Measurements from ENCODE around the gene MAP4K4. TPM values are rescaled to one million over a fixed set of nuclear protein-coding genes. Genes with fewer than 3 reads are reported as not detected.

MAP4K4 gene
- total RNA-seq, 1 experiment from 2014 or later, result 133 TPM

DNA sequence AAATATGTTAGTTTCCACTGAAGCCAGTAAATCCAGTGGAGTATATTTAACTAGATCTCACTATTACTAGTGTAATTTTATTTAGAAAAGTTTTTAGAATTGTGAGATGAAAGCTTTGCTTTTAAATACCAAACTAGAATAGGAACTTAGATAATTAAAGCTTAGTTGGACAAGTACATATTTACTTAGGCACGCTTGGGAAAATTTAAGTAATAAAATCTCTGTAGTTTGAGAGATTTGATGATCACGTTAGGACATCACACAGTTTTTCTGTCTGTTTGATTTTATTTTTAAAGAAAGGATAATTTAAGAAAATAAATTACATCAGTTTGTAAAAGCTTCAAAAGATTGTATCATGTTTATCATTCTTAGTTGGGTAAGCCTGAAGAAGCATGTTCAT is 153.5 kb downstream of the MAP4K4 start:
- no peak overlapping the region for H3K27ac ChIP-seq (ENCODE audit: low read length)
- H3K79me2 ChIP-seq (ENCODE audit: low read length), result peaks cover 9% of the 10 kb centered on the region; the same call in 1 of the 2 replicates
- no peak overlapping the region for H3K4me3 ChIP-seq (ENCODE audit: low read length)
- intact Hi-C loops (cut with micrococcal nuclease), result no loop called here
- DNase-seq (no peak), ATAC-seq (no peak)
- no peaks in the 10 kb centered on the region; the same call in 1 of the 2 replicates for H4K20me1 ChIP-seq (ENCODE audit: low read length)
- H3K9me2 ChIP-seq (replicated peaks; ENCODE audit: low read length), result no peaks in the 10 kb centered on the region
- no peak overlapping the region for H3K9ac ChIP-seq (ENCODE audit: low read length)
- H3K4me2 ChIP-seq (ENCODE audit: low read length), result no peak overlapping the region
- no peak overlapping the region for H2AFZ ChIP-seq (ENCODE audit: low read length)
- H3K27me3 ChIP-seq (ENCODE audit: low read length), result no peaks in the 10 kb centered on the region
- peaks cover 61% of the 10 kb centered on the region for H3K36me3 ChIP-seq (ENCODE audit: low read depth, low read length)
- CTCF ChIA-PET, result no interaction called here
- H3K9me3 ChIP-seq (ENCODE audit: low read length), result no peaks in the 10 kb centered on the region
- POLR2A ChIA-PET (ENCODE audit: unreplicated experiment), result no interaction called here
- no peaks in the 10 kb centered on the region for H3K4me1 ChIP-seq (ENCODE audit: insufficient read depth, low read length)
- no TSS peak for BruUV-seq (replicated peaks)
- TF ChIP-seq, protein P1, sequence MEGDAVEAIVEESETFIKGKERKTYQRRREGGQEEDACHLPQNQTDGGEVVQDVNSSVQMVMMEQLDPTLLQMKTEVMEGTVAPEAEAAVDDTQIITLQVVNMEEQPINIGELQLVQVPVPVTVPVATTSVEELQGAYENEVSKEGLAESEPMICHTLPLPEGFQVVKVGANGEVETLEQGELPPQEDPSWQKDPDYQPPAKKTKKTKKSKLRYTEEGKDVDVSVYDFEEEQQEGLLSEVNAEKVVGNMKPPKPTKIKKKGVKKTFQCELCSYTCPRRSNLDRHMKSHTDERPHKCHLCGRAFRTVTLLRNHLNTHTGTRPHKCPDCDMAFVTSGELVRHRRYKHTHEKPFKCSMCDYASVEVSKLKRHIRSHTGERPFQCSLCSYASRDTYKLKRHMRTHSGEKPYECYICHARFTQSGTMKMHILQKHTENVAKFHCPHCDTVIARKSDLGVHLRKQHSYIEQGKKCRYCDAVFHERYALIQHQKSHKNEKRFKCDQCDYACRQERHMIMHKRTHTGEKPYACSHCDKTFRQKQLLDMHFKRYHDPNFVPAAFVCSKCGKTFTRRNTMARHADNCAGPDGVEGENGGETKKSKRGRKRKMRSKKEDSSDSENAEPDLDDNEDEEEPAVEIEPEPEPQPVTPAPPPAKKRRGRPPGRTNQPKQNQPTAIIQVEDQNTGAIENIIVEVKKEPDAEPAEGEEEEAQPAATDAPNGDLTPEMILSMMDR (conservative IDR thresholded peaks at IDR 0.05; ENCODE audit: low read depth, low read length), result no peak
- TF ChIP-seq EZH2phosphoT487 (IDR thresholded peaks at IDR 0.05; ENCODE audit: borderline replicate concordance, low read length) (no peak), EZH2 (IDR thresholded peaks at IDR 0.05; ENCODE audit: low read length, unreplicated experiment) (no peak)
- no peaks in the 10 kb centered on the region for H3F3A ChIP-seq (ENCODE audit: low read length, unreplicated experiment)

- intact Hi-C loops (cut with micrococcal nuclease), result no loop called here
- ATAC-seq, result no peak
- Histone ChIP-seq H3K9me3 (ENCODE audit: low read length) (no peaks in the 10 kb centered on the region), H3K9me2 (replicated peaks; ENCODE audit: low read length) (no peaks in the 10 kb centered on the region), H3K36me3 (ENCODE audit: low read depth, low read length) (peaks cover 58% of the 10 kb centered on the region), H3K9ac (ENCODE audit: low read length) (no peak overlapping the region), H4K20me1 (ENCODE audit: low read length) (no peaks in the 10 kb centered on the region), H3K27me3 (ENCODE audit: low read length) (no peaks in the 10 kb centered on the region), H3K79me2 (ENCODE audit: low read length) (peaks cover 9% of the 10 kb centered on the region; the same call in 1 of the 2 replicates), H3K4me2 (ENCODE audit: low read length) (no peak overlapping the region), H3K27ac (ENCODE audit: low read length) (no peak overlapping the region), H3K4me3 (ENCODE audit: low read length) (no peak overlapping the region), H2AFZ (ENCODE audit: low read length) (no peak overlapping the region), H3F3A (ENCODE audit: low read length, unreplicated experiment) (no peaks in the 10 kb centered on the region), H3K4me1 (ENCODE audit: insufficient read depth, low read length) (peaks cover 15% of the 10 kb centered on the region)
- no peak for TF ChIP-seq EZH2phosphoT487 (IDR thresholded peaks at IDR 0.05; ENCODE audit: borderline replicate concordance, low read length)
- TF ChIP-seq, protein P1 (conservative IDR thresholded peaks at IDR 0.05; ENCODE audit: low read depth, low read length), result no peak
- TF ChIP-seq EZH2 (IDR thresholded peaks at IDR 0.05; ENCODE audit: low read length, unreplicated experiment), result no peak
- ChIA-PET CTCF (no interaction called here), POLR2A (ENCODE audit: unreplicated experiment) (interaction anchor here (0.7 kb wide), 1 partner anchor 368 kb away, joined by 4 read pairs; no protein-coding TSS in a partner anchor)
- no peak for DNase-seq
- no TSS peak for BruUV-seq (replicated peaks)
Observed at GRCh38 chr2:101852824-101853223, 155.3 kb downstream of the MAP4K4 start.

DNA sequence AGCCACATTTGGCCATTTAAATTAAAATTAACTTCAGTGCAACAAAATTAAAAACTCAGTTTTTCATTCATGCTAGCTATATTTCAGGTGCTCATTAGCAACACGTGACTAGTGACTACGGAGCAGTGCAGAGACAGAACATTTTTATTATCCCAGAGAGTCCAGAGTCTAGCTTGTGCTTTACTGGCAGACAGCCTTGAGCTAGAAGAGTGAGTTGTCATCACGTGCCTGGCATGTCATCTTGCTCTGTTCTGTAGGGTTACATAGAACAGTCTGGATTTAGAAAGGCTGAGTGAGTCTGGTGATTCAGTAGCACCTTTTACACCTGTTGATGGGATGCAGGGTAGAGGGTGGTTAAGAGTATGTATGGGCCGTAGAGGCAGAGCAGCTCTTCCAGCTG is 157.4 kb downstream of the MAP4K4 start:
- Histone ChIP-seq H3K36me3 (ENCODE audit: low read depth, low read length) (peaks cover 59% of the 10 kb centered on the region), H3K9me2 (replicated peaks; ENCODE audit: low read length) (no peaks in the 10 kb centered on the region), H3K79me2 (ENCODE audit: low read length) (peaks cover 18% of the 10 kb centered on the region), H3K4me1 (ENCODE audit: insufficient read depth, low read length) (peaks cover 29% of the 10 kb centered on the region), H3K27ac (ENCODE audit: low read length) (no peak overlapping the region), H2AFZ (ENCODE audit: low read length) (no peak overlapping the region), H3F3A (ENCODE audit: low read length, unreplicated experiment) (no peaks in the 10 kb centered on the region), H3K9me3 (ENCODE audit: low read length) (no peaks in the 10 kb centered on the region), H3K4me3 (ENCODE audit: low read length) (no peak overlapping the region), H3K4me2 (ENCODE audit: low read length) (no peak overlapping the region), H3K9ac (ENCODE audit: low read length) (no peak overlapping the region), H4K20me1 (ENCODE audit: low read length) (no peaks in the 10 kb centered on the region), H3K27me3 (ENCODE audit: low read length) (no peaks in the 10 kb centered on the region)
- no peak for TF ChIP-seq EZH2phosphoT487 (IDR thresholded peaks at IDR 0.05; ENCODE audit: borderline replicate concordance, low read length)
- no peak for TF ChIP-seq EZH2 (IDR thresholded peaks at IDR 0.05; ENCODE audit: low read length, unreplicated experiment)
- TF ChIP-seq, protein P1 (conservative IDR thresholded peaks at IDR 0.05; ENCODE audit: low read depth, low read length), result no peak
- intact Hi-C loops (cut with micrococcal nuclease), result no loop called here
- ATAC-seq (no peak), DNase-seq (no peak)
- BruUV-seq (replicated peaks), result no TSS peak
- POLR2A ChIA-PET (ENCODE audit: unreplicated experiment), result interaction anchor here (0.6 kb wide), 1 partner anchor 408 kb away, joined by 5 read pairs; no protein-coding TSS in a partner anchor
- CTCF ChIA-PET, result no interaction called here

All from PC-3 (cell line).